Dedifferentiated amniotic fluid mesenchymal stem cell (primary cell): ENCODE data around the gene STX11.

Source experiments
- DNase-seq: peaks from one replicate; pipeline ENCODE4 v3.0.0-alpha.2; 2016; ENCODE audit errors: extremely low spot score

The STX11 gene

GRCh38 chr6:144141470-144141869 lies 8.8 kb upstream of the STX11 start:
- DNase-seq = no peak

GRCh38 chr6:144143106-144143505 lies 7.2 kb upstream of the STX11 start:
- DNase-seq = no peak

DNA sequence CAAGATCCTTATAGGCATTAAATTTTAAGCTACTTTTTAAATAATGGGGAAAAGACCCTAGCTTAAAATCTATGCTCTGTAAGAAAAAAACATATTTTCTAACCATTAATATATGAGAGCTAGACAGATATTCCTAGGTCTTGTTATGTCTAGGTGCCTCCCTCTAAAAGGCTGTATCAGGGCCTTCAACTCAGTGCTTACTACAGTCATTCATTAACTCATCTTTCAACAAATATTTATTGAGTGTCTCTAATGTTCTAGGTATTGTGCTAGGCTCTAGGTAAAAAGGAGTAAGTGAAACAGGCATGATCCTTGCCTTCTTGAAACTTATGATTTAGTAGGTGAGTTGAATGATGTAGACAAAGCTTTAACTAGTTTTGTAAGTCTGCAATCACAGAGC lies 6.4 kb upstream of the STX11 start:
- no peak for DNase-seq

GRCh38 chr6:144144996-144145395 lies 5.3 kb upstream of the STX11 start:
- DNase-seq = no peak

DNA sequence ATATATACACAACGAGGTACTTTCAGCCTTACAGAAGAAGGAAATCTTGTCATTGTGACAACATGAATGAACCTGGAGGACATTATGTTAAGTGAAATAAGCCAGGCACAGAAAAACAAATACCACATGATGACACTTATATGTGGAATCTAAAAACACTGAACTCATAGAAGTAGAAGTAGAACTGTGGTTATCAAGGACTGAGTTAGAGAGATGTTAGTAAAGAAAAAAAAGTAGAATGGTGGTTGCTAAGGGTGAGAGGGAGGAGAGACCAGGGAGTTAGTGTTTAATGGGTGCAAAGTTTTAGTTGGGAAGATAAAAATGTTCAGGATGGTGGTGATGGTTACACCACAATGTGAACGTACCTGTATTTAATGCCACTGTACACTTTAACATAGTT lies 4.8 kb upstream of the STX11 start:
- no peak for DNase-seq

DNA sequence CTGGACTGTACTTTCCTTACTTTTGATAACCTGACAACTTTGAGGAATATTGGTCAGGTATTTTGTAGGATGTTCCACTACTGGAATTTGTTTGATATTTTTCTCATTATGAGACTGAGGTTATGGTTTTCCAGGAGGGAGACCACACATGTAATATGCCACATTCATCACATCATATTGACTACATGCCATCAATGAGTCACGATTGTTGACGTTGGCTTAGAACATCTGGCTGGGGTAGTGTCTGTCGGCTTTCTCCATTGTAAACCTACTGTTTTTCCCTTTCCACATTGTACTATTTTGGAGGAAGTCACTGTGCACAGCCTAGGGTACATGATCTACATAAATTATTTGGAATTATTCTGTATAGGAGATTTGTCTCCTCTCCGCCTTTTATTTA lies 1.4 kb upstream of the STX11 start:
- no peak for DNase-seq

DNA sequence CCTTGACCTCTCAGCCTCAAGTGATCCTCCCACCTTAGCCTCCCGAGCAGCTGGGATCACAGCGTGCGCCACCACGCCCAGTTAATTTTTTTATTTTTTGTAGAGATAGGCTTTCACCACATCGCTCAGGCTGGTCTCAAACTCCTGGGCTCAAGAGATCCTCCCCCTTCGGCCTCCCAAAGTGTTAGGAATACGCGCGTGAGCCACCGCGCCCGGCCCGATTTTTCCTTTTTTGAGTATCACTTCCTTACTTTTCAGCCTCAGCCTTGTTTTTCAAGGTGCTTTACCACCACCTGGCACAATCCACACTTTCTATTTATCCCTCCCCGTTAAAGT lies 791 bp upstream of the STX11 start:
- no peak for DNase-seq

DNA sequence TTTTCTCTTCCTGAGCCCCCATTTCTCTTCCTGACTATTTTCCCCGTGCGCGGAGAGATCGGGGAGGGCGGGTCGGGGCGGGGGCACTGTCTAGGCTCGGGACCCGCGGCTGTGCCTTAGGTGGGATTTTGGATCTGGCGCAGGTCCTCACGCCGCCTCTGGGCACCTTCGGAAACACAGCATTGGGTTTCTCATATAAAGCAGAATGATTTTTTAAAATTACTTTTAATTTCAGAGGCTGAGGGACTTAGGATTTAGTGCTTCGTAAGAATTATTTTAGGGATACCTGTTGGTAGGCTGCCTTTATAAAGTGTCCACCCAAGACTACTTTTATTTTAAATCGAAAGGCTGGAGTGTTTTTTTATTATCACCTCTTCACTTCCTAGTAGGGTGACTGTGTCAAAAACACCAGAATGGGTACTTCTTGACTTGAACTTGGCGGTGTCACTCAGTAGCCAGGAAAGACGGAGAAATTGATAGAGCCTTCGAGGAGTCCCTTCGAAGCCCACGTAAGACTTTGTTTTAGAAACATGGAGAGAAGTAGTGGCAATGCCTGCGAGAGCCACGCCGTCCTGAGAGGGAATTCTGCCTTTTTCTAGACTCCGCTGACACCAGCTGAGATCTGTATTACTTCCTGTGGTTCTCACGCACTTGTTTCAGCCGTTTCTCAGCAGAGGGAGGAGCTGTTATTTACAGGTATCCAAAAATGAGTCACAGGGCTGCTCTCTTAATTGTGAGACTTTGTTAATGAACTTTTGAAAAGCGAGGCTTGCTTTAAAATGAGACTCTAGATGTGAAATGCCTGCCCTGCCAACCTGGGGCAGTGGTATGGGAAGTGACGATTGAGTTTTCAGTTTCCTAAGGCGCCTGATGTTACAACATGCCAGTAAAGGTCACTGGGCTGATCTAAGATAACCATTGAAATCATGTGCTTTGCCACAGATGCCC lies 667 bp downstream of the STX11 start:
- no peak for DNase-seq

- DNase-seq = no peak
Measured at GRCh38 chr6:144152334-144152900, 2.1 kb downstream of the STX11 start.

DNA sequence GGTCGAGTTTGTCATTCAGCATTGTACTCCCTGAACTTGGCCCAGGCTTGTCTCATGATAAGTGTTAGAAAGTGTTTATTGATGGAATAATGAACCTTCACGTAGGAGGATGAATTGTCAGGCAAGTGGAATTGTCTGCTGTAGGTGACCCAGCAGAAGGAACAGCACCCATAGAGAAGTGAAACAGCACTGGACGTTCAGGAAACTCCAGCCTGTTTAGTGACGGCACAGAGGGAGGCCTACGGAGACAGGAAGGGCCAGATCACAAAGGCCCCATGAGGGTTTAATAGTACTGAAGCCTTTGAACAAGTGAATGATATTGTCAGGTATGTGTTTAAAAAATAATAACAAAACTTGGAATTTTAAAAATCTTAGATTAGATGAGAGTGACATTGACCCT lies 2.9 kb downstream of the STX11 start:
- no peak for DNase-seq

GRCh38 chr6:144153971-144154370 lies 3.7 kb downstream of the STX11 start:
- DNase-seq = no peak

DNA sequence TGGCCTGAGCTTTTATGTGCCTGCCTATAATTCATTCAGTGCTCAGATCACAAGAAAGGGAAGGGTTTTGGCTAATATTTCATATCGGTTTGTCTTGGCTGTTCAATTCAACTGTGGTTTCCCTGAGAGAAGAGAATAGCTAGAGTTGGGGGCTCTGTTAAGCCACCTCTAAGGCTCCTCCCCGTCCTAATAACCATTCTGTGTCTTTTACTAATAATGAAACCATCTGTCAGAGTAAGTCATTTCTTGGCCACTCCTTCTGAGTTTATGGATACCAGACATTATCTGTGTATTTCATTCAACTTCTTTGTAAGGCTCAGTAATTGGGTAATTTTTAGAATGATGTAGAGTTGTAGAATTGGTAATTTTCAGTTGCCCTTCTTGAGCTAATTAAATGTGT lies 5.2 kb downstream of the STX11 start:
- no peak for DNase-seq

- no peak for DNase-seq
Measured at GRCh38 chr6:144156338-144156737, 6.0 kb downstream of the STX11 start.

DNA sequence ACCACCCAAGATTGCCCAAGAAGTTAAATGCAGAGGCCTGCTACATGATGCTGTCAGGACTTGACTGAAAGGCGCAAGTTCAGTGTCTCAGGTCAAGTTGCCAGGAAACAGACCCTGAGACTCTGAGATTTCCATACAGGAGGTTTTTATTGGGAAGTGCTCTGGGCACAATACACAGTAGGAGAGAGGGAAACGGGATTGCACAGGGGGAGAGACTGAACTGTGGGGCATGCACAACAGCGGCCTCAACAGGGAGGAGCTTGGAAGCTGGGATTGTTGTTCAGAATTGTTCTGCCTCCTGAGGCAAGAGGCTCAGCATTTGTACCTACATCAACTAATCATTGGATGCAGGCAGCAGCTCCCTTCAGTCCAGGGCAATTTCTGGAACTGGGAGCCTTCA lies 6.7 kb downstream of the STX11 start:
- DNase-seq = no peak

- peak; percentile 58 for DNase-seq
Measured at GRCh38 chr6:144158133-144158532, 7.8 kb downstream of the STX11 start.

DNA sequence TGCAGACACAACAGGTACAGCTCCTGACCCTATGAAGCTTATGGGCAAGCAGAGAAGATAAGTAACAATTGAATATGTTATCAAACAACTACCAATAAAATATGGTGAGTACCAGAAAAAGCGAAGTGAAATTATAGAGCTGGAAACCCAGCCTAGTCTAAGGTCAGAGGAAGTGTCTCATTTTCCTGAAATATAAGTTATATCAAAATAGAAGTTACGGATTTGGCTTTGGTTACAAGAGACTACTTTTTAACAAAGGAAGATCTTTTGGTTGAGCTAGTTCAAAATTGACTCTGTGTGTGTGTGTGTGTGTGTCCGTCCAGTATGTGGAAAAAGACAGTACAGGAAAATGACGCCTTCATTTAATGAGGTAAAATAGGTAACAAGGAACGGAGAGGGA lies 8.9 kb downstream of the STX11 start:
- no peak for DNase-seq

- no peak for DNase-seq
Measured at GRCh38 chr6:144159742-144160141, 9.4 kb downstream of the STX11 start.

DNA sequence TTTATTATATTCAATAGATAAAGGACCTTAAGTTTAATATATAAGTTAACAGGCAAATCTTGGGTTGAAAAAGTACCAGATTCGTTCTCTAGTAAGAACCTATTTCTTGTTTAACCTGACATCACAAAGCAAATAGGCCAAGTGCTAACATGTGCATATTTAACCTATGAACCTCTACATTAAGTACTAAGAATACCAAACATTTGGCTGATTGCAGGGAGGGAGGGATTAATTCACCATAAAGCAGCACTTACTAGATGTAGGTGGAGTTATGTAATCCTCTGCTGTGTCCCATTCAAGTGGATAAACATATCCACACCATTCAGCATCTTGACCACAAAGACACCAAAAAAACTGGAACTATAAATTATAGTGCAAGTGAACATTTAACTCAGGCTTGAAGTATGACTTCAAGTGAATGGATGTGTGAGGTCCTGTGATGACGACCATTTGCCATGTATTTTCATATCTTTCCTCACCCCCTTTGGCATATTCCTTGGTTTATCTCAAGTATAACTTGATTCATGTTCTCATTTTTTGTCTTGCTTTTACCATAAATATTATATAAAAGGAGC lies 10.2 kb downstream of the STX11 start:
- DNase-seq = no peak

GRCh38 chr6:144161975-144162374 lies 11.7 kb downstream of the STX11 start:
- DNase-seq = no peak

DNA sequence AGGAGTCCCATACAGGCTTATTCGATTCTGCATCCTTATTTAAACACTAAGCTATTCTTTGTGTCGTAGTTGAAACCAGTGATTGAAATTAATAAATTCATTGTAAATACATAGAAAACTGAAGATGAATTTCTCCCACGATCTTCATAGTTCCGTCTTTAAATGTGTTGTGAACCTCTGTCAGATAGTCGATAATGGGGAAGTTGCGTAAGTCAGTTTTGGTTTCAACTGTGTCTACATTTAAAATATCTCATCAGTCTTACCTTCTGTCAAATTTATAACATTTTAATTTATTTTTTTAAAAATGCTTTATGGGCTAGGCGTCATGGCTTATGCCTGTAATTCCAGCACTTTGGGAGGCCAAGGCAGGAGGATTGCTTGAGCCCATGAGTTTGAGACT lies 12.7 kb downstream of the STX11 start:
- DNase-seq = no peak

DNA sequence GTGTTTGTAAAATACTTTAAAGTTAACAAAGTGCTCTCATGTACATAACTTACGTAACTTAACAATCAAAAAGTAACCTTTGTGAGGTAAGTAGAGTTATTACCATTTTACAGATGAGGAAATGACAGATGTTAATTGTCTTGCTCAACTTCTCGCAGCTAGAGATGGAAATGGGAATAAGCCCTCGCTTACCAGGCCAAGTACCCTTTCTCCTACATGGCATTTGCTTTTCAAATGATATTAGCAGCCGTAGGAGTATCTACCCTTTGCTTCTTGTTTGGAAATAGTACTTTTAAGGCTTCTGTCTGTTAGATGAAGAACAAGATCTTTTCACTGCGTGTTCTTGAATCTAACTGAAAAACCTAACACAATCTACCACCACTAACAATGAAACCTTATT lies 15.5 kb downstream of the STX11 start:
- no peak for DNase-seq

GRCh38 chr6:144170044-144170443 lies 19.7 kb downstream of the STX11 start:
- DNase-seq = no peak

DNA sequence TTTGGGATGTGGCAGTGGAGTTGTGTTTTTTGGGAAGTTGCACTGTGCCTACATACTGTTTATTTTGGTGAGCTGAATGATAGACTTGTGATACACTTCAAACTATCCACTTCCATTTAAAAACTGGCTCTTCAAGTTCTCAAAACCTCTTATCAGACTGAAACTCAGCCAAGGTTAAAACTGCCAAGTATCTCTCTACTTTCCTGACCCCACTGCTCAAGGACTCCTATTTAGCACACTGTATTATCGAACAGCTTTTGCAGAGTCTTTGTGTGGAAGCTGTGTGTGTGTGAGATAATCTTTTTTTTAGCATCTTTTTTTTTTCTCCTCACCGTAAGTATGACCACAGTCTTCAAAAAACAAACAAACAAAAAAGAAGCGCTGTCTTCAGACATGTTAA lies 21.1 kb downstream of the STX11 start:
- no peak for DNase-seq
